GM18907 (cell line): Measurements from ENCODE around the gene ETV6.

Experiments
- ATAC-seq: cut with Tn5 transposase; IDR thresholded peaks from one replicate; pipeline ENCODE4 v1.9.1; 2021; ENCODE audit warnings: mild to moderate bottlenecking, moderate library complexity; ENCODE audit not compliant: unreplicated experiment

The ETV6 gene

DNA sequence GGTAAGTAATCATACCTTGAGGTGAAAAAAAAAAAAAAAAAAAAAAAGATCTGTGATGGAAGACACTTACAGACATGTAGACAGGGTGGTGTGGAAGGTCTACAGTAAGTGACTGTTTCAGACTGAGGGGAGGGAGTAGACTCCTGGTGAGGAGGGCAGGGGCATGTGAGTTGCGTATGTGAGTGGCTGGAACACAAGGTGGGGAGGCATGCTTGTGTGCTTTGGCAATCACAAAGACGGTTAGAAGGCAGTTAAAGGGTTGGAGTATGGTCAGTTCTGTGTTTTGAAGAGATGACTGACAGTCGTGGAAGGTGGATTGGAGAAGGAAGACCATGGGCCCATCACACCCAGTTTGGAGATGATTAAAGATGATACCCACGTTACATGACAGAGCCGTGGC lies 65.2 kb downstream of the ETV6 start:
- no peak for ATAC-seq

DNA sequence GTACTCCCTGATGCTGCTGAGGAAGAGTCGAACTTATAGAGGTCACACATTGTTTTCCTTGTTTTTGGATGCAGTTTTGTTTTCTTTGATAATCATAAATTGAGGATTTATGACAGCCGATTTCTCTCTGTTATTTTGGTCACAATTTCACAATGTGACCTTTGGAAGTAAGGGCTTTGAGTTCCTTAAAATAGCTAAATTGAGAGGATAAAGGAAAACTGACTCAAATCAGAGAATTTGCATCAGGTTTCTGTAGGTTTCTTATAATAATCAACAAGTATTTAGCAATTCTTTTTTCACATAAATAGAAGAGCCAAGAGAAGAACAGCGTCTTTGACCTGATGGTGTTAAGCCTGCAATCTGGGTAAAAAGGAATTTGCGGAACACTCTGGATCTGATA lies 66.1 kb downstream of the ETV6 start:
- no peak for ATAC-seq

DNA sequence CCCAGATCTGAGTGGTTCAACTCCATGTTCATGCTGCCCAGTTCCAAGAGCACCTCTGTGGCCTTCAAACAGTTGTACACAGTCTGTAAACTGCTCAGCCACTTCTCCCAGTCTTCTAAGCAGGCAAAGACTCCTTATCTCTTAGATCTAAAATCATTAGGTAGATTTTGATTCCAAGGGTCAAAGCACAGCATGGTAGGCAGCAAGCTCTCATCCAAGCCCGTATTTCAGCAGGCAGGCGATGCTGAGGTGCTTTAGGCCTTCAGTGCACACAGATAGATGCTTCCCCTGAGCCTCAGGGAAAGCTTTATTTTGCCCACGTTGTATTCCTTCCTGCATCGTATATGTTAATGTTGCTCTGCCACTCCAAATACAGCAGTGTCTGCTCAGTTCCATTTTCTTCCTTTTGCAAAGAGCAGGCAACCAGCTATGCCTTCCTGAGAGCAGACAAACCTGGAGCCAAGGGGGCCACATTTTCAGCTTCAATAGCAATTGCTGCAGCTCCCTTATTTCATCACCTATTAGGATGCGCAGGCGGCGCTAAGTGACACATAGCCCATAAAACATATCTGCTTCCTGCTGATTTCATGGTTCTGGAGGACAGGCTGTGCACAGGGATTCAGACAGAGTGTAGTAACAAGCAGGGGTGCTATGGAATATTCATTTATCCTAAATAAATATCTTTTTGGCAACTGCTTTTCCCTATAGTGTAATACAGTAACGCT lies 67.5 kb downstream of the ETV6 start:
- no peak for ATAC-seq

- ATAC-seq: no peak
Observed at GRCh38 chr12:11717519-11717961, 68.1 kb downstream of the ETV6 start.

GRCh38 chr12:11718105-11718504 lies 68.6 kb downstream of the ETV6 start:
- ATAC-seq: no peak

- no peak for ATAC-seq
Observed at GRCh38 chr12:11718768-11719253, 69.3 kb downstream of the ETV6 start.

DNA sequence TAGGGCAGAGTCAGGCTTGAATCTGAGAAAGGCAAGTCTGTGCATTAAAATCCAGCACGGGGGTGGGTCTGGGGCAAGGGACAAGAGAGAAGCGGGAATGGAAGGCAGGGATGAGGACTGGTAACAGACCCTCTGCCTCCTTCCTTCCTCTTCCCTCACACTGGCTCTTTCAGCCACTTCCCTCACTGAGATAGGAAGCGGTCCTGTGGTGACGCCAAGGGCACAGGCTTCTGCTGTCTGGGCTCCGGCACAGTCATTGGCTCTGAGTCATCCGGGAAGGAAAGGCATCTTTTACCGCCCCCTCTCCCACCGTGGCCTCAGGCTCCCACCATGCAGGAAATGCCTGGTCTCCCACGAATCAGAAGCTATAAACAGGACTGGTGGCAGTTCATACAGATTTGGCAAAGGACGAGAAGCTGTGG lies 70.2 kb downstream of the ETV6 start:
- no peak for ATAC-seq

- no peak for ATAC-seq
Observed at GRCh38 chr12:11722071-11722470, 72.6 kb downstream of the ETV6 start.

DNA sequence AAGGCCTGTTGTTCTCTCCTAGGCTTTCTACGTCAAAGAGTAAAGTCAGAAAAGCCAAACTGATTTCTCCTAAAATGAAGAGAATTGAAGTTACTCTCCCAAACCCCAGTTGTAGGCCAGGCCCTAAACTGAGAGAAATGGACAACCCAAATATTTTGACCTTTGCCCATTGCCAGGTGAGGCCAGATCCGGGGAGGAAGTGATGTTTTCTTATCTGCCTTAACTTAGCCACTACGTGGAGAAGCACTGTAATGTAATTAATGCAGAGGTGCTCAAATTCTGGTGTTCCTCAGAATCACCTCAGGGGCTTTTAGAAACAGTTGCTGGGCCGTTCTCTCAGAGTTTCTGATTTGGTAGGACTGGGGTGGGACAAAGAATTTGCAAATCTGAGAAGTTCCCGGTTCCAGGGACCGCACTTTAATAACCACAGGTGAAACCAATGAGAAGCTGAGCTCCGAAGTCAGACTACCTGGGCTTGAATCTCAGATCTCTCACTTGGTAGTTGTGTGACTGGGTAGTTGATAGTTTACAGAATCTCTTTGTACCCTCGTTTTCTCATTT lies 73.2 kb downstream of the ETV6 start:
- no peak for ATAC-seq

- no peak for ATAC-seq
Observed at GRCh38 chr12:11723993-11724392, 74.5 kb downstream of the ETV6 start.

DNA sequence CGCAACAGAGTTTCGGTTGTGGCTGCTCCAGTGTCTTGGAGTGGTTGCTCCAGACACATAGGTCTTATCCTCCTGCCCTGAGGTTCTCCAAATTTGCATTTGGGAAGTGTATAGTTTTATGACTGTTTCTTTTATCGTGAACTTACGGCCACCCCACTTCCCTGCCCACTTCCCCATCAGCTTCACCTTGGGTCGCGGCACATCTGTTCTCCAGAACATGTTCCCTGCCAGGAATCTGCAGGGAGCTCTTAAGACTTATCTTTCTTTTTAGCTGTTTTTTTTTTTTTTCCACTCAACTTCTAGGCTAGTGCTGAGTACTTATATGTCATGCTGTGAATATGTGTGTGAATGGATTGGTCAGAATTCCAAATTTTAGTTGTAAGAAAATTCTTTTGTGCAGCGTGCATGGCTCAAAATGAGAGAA lies 75.4 kb downstream of the ETV6 start:
- no peak for ATAC-seq

DNA sequence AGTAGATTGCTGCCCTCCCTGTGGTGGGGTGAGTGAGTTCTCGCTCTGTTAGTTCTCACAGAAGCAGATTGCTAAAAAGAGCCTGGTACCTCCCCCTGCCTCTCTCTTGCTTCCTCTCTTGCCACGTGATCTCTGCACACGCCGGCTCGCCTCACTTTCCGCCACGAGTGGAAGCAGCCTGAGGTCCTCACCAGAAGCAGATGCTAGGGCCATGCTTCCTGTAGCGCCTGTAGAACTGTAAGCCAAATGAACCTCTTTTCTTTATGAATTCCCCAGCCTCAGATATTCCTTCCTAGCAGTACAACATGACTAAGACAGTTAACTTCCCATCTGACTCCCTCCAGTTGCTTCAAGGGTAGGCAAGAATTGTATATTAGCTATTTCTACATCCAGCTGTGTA lies 76.2 kb downstream of the ETV6 start:
- ATAC-seq: no peak

GRCh38 chr12:11726659-11727058 lies 77.2 kb downstream of the ETV6 start:
- no peak for ATAC-seq

- no peak for ATAC-seq
Observed at GRCh38 chr12:11727133-11727664, 77.7 kb downstream of the ETV6 start.

DNA sequence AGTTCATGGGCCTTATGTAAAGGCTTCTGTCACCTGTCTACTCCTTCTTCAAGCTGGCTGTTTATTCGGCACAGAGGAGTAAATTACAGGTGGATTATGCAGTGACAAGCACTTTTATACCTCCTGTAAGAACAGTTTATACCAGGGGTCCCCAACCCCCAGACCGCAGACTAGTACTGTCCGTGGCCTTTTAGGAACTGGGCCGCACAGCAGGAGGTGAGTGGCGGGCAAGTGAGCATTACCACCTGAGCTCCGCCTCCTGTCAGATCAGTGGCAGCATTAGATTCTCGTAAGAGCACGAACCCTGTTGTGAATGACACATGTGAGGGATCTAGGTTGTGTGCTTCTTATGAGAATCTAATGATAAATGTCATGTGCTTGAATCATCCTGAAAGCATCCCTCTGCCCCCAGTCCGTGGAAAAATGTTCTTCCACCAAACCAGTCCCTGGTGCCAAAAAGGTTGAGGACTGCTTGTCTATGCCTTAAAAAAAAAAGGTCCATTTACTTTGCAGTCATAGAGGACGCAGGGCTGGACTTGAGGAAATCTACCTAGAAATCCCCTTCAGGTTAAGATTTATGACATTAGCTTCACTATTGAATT lies 78.8 kb downstream of the ETV6 start:
- no peak for ATAC-seq

DNA sequence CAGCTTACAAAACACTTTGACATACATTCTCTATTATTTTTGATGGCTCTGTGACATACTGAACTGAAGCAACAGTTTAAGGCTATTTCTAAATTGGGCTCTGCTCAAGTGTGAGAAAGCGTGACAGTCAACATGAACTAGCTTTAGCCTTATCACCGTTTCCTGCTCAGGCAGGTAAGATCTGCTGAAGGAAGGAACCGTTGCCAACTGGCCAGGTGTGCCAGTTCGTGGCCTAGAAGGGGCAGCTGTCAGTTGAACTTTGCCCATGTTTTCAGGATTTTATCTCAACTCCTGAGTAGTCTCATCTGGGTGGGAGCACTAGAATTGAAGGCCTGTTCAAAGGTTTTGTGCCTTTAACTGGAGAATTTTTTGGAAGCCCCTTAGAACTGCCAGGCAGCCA lies 79.5 kb downstream of the ETV6 start:
- peak; percentile 26 for ATAC-seq

DNA sequence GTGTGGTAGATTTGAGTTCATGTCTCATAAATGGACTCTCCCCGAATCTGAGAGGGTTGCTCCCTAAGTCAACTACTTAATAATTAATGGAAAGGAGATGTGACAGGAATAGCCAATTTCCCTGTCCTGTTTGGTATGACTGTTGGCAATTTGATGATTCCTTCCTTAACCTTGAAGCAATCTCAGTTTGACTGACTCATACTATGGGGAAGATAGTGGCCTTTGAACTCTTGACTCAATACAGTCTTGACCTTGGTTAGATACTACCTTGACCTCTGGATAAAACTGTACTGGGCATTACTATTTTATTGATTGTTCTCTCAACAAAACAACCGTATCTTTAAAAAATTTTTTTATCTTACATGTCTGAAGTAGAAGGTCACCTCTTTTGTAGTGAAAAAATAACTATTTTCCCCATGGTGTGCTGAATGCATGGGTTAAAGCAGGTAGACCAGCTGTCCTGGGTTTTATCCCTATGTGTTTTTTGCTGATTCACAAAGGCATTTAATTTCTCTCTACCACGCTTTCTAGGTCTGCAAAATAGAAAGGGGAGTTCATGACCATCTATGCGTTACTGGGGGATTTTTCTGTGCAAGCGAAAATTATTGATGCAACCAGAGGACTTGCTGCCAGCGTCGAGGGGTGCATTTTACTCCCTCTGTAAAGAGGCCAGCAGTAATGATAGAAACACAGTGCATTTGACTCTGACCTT lies 80.1 kb downstream of the ETV6 start:
- ATAC-seq: peak; percentile 20

DNA sequence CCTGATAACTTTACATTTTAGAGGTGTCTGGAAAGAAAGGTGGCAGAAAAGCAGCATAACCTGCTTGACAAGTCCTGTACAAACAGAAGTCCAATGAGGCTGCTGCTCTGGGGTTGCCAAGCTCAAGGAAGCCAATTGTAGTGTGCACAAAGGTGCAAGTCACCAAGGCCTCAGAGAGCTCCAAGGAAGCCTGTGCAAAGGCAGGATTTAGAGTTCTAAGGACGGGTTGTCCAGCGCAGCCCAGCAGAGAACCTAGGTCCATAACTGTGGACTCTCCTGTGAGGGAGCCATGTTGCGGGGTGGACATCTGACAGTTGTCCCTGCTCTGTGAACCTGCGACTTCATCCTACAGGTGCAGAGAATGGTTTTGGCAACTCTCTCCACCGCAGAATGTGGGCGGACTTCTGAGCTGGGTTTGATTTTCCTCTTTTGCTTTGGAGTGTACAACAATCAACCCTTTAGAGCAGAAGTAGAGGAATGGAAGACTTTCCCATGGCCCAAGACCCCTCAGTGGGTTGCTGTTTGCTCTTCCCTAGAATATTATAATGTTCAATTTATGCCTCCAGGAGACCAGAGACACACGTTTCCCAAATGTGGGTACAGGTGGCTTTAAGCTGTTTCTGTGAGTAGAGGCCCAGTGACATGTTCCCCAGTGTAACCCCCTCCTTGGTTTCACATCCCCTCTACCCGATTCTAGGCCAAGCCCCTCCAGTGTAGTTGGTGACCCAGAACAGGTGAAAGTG lies 81.0 kb downstream of the ETV6 start:
- ATAC-seq: peak; percentile 38

DNA sequence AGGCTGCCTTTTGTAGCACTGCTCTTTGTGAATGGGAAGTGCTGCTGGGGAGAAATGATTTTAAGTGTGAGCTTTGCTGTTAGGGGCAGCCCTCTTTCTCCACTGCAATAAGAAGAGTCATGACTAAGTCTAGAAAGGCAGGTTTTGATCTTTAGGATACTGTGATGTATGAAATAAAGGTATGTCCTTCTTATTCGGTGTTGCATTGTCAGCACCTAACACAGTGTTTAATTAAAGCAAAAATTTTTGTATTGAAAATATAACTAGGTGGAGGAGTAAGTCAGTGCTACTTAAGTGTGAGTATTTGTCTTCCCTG lies 81.5 kb downstream of the ETV6 start:
- no peak for ATAC-seq

DNA sequence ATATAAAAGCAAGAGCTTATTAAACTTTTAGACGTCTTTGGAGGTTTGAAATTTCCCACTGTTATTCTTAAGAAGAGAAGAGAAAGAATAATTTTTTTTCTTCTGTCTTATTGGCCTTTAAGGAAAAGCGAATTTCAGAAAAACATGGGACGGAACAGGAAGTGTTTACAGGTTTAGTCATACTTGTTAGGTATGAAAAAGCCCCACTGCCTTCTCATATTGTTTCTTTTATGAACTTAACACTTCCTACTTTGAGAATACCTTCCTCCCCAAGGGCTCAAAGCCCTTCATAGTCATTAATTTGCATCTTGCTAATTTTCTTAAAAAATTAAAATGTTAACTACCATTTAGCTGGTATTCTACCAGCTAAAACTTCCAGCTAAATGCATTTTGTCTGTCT lies 82.0 kb downstream of the ETV6 start:
- peak; percentile 28 for ATAC-seq

DNA sequence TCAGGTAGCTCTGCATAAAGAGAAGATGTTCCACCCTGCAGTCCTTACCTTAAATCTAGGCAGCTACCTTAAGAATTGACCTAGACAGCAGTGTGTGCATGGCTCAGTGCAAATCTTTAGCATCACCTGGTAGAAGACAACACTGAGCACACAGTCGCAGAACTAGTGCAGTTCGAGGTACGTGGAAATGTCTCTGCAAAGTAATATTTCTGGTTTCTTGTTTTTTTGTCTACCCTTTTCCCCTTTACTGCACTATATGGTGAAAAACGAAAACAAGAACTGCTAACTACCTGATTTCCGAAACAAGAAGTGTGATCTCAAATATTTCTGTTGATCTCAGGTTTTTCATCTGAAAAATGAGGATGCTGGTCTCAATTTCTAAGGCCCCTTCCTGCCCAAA lies 82.5 kb downstream of the ETV6 start:
- no peak for ATAC-seq
